ENCODE data around the gene ROR2. TPM values are rescaled to one million over a fixed set of nuclear protein-coding genes. Genes with fewer than 3 reads are reported as not detected.

Gene ROR2
- total and polyA plus RNA-seq, 2 of the 8 experiments (the other 6 are each of a cell fraction or from before 2014, with no cell fraction given): 2.7 to 4.3 TPM

DNA sequence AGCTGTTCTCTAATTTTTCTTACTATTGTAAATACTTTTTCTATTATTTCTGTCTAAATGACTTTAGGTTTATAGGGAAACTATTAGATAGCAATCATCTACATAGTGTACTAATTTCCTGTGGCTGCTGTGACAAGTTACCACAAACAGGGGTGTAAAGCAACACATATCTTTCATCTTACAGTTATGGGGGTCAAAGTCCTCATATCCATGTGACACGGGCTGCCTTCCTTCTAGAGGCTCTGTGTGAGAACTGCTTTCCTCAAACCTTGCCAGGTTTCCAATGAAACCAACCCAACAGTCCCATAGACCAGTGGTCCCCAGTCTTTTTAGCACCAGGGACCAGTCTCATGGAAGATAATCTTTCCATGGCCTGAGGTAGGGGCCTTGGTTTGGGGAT lies 189.1 kb downstream of the ROR2 start:
- H3K4me2 ChIP-seq (ENCODE audit: insufficient read depth in 1 of 2, low read depth in 2 of 2, low read length in 2 of 2): no peak overlapping the region
- H3K23me2 ChIP-seq (ENCODE audit: low read depth, low read length): no peaks in the 10 kb centered on the region
- WGBS, 2 experiments (ENCODE audit: extremely low coverage in 1 of 2, insufficient coverage in 1 of 2, insufficient read length in 1 of 2, insufficient replicate concordance in 2 of 2, low coverage in 1 of 2, low lambda C conversion rate in 2 of 2, missing lambda C conversion rate in 1 of 2): 84% methylated on average over 1 of the region's 1 CpG; no CpG with 5 or more reads in 1 of the 2 experiments
- H3K27ac ChIP-seq (ENCODE audit: low read depth, low read length): no peak overlapping the region
- H3K56ac ChIP-seq (replicated peaks; ENCODE audit: insufficient read length, low read depth, low read length): no peak overlapping the region
- H3K9ac ChIP-seq (replicated peaks in 1 of 4; ENCODE audit: extremely low read depth in 1 of 4, low read depth in 3 of 4, low read length in 3 of 4): no peak overlapping the region
- no peaks in the 10 kb centered on the region for H3K36me3 ChIP-seq (ENCODE audit: control insufficient read depth in 2 of 4, insufficient read depth in 4 of 4, low read length in 3 of 4)
- no peak overlapping the region for H2BK20ac ChIP-seq (ENCODE audit: low read length)
- H3K79me2 ChIP-seq (ENCODE audit: control insufficient read depth in 1 of 2, insufficient read depth in 2 of 2, low read length in 2 of 2): no peaks in the 10 kb centered on the region
- H2BK120ac ChIP-seq (replicated peaks; ENCODE audit: low read depth, low read length): no peak overlapping the region
- H4K8ac ChIP-seq (ENCODE audit: extremely low read depth, insufficient read depth, low read length): no peak overlapping the region
- no peak overlapping the region for H2BK5ac ChIP-seq (ENCODE audit: low read depth, low read length)
- H2BK12ac ChIP-seq (ENCODE audit: low read depth, low read length): no peak overlapping the region
- H2AK5ac ChIP-seq (ENCODE audit: low read depth, low read length): no peak overlapping the region
- no peaks in the 10 kb centered on the region for H3K79me1 ChIP-seq (ENCODE audit: low read depth, low read length)
- no peaks in the 10 kb centered on the region for H3K4me1 ChIP-seq (replicated peaks in 1 of 4; ENCODE audit: control insufficient read depth in 3 of 4, insufficient read depth in 4 of 4, low read length in 3 of 4)
- H3K23ac ChIP-seq (ENCODE audit: insufficient read length): no peak overlapping the region
- H3K9me3 ChIP-seq (ENCODE audit: insufficient read depth in 2 of 2, low read depth in 1 of 2, low read length in 1 of 2): peaks cover 0 to 4% of the 10 kb centered on the region in 2 experiments; a peak in 1 of 4 replicates
- H4K20me1 ChIP-seq (replicated peaks in 1 of 2; ENCODE audit: control insufficient read depth in 1 of 2, insufficient read depth in 2 of 2, low read length in 2 of 2): no peaks in the 10 kb centered on the region
- no peak overlapping the region for H2AFZ ChIP-seq (ENCODE audit: low read length)
- FAIRE-seq: no peak
- H4K5ac ChIP-seq (ENCODE audit: insufficient read length, low read depth, low read length): no peak overlapping the region
- no peak overlapping the region for H3K4me3 ChIP-seq (ENCODE audit: extremely low read depth in 1 of 4, insufficient read depth in 2 of 4, low read depth in 3 of 4, low read length in 4 of 4)
- H3K18ac ChIP-seq (ENCODE audit: extremely low read depth, low read length): no peak overlapping the region
- ChIA-PET POLR2A (ENCODE audit: partially characterized antibody) (no interaction called here), CTCF (ENCODE audit: partially characterized antibody) (interaction anchor here (0.8 to 7.7 kb wide), 5 partner anchors 11 to 203 kb away, joined by 3 to 96 read pairs (median 13); partner anchors contain the start of gene ROR2)
- H4K91ac ChIP-seq (replicated peaks; ENCODE audit: insufficient read length, low read length): no peak overlapping the region
- no peaks in the 10 kb centered on the region for H3K27me3 ChIP-seq (replicated peaks in 1 of 4; ENCODE audit: control insufficient read depth in 3 of 4, extremely low read depth in 1 of 4, insufficient read depth in 3 of 4, low read length in 3 of 4)
- no peak overlapping the region for H3K14ac ChIP-seq (ENCODE audit: insufficient read length)
- no peak for DNase-seq (ENCODE audit: low read depth in 1 of 2, low spot score in 2 of 2)
- no peak overlapping the region for H3K4ac ChIP-seq (replicated peaks; ENCODE audit: insufficient read length, low read depth, low read length)
- H2BK15ac ChIP-seq (ENCODE audit: low read length): no peak overlapping the region
- no peak for TF ChIP-seq KDM1A (IDR thresholded peaks at IDR 0.05; ENCODE audit: borderline replicate concordance, low read length)
- no peak for TF ChIP-seq HDAC6 (IDR thresholded peaks at IDR 0.05; ENCODE audit: low read depth, low read length)
- no peak for TF ChIP-seq TAF1 (IDR thresholded peaks at IDR 0.05; ENCODE audit: low read depth, low read length)
- TF ChIP-seq TAF7 (optimal IDR thresholded peaks at IDR 0.05; ENCODE audit: borderline replicate concordance, low read depth, low read length): no peak
- TF ChIP-seq, protein P1, sequence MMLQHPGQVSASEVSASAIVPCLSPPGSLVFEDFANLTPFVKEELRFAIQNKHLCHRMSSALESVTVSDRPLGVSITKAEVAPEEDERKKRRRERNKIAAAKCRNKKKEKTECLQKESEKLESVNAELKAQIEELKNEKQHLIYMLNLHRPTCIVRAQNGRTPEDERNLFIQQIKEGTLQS (IDR thresholded peaks at IDR 0.05; ENCODE audit: insufficient read depth, low read depth, low read length): no peak

Measured in H1 (cell line).